ENCODE measurements around the gene KNDC1.

KNDC1 gene

DNA sequence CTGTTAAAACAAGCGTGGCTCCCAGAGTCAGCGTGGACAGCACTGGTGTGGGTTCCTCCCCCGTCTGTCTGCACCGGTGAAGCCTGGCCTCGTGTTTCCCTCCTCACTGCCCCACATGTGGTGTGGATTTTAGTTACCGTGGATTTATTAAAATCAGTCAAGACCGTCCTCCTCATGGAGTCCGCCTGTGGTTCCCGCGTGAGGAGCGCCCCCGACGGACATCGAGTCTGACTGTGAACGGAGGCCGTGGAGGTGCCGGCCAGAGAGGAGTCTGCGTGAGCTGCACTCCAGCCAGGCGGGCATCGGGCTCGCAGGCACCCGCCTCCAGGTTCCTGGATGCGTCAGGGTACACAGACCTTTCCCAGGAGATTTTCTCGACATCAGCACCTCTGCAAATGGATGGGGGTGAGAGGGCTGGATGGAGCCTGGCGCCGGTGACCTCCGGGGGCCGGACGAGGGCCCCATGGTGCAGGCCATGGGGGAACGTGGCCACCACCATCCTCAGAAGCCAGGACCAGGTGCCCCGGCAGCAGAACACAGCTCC, 43.7 kb downstream of the KNDC1 start:
- no peaks in the 10 kb centered on the region for H3K36me3 ChIP-seq (ENCODE audit: insufficient read depth, low read length)
- H2AFZ ChIP-seq (ENCODE audit: low read length) = no peak overlapping the region
- H3K9ac ChIP-seq (ENCODE audit: low read length) = no peak overlapping the region
- H3K4me1 ChIP-seq (ENCODE audit: insufficient read depth, low read length, severe bottlenecking) = no peaks in the 10 kb centered on the region
- no peaks in the 10 kb centered on the region for H4K20me1 ChIP-seq (ENCODE audit: insufficient read depth, low read length)
- no peak overlapping the region for H3K4me3 ChIP-seq (ENCODE audit: low read depth, low read length, poor library complexity, severe bottlenecking)
- TF ChIP-seq, protein P1, sequence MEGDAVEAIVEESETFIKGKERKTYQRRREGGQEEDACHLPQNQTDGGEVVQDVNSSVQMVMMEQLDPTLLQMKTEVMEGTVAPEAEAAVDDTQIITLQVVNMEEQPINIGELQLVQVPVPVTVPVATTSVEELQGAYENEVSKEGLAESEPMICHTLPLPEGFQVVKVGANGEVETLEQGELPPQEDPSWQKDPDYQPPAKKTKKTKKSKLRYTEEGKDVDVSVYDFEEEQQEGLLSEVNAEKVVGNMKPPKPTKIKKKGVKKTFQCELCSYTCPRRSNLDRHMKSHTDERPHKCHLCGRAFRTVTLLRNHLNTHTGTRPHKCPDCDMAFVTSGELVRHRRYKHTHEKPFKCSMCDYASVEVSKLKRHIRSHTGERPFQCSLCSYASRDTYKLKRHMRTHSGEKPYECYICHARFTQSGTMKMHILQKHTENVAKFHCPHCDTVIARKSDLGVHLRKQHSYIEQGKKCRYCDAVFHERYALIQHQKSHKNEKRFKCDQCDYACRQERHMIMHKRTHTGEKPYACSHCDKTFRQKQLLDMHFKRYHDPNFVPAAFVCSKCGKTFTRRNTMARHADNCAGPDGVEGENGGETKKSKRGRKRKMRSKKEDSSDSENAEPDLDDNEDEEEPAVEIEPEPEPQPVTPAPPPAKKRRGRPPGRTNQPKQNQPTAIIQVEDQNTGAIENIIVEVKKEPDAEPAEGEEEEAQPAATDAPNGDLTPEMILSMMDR (IDR thresholded peaks at IDR 0.05; ENCODE audit: low read length) = no peak
- no peak for TF ChIP-seq EZH2 (IDR thresholded peaks at IDR 0.05; ENCODE audit: borderline replicate concordance, low read length)
- H3K79me2 ChIP-seq (ENCODE audit: insufficient read depth, low read length) = no peaks in the 10 kb centered on the region
- H3K9me3 ChIP-seq (ENCODE audit: low read length) = no peaks in the 10 kb centered on the region
- H3K27me3 ChIP-seq (ENCODE audit: insufficient read depth, low read length) = no peaks in the 10 kb centered on the region
- no peaks in the 10 kb centered on the region for H3F3A ChIP-seq (ENCODE audit: insufficient read depth, low read length)
- no peaks in the 10 kb centered on the region for H3K9me2 ChIP-seq (ENCODE audit: low read depth, low read length)
- H3K27ac ChIP-seq (ENCODE audit: low read depth, low read length, poor library complexity, severe bottlenecking) = no peak overlapping the region
- H3K4me2 ChIP-seq (ENCODE audit: low read length) = no peak overlapping the region

DNA sequence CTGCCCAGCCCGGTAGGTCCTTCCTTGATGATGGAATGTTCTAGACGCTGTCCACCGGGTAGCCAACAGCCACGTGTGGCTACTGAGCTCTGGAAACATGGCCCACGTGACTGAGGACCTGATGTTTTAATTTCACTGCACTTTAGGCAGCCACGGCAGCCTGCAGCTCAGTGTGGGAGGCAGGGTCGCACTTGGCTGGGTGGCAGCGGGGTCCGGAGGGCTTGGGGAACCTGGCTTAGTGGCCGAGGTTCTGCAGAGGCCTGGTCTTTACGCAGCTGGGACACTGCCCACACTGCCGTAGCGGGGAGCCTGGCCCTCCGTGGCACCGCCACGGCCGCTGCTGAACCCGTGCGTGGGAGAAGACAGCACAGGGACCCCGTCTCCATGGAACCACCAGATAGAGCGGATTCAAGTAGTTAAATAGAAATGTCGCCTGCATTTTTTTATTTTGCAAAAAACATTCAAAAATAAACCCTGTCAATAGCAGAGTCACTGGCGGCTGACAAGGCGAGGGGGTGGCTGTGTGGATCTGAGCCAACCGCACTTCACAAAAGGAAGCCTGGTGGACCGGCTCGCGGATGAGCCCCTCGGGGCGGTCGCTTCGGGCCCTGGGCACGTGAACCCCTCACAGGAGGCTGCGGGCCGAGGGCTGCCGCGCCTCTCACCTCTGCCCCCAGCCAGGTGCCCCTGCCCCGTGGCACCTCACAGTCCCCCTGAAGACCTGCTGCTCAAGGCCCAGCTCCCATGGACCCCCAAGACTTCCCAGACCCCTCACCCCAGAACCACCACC, 44.4 kb downstream of the KNDC1 start:
- no peak overlapping the region for H3K9ac ChIP-seq (ENCODE audit: low read length)
- no peak overlapping the region for H3K4me2 ChIP-seq (ENCODE audit: low read length)
- H3K4me3 ChIP-seq (ENCODE audit: low read depth, low read length, poor library complexity, severe bottlenecking) = no peak overlapping the region
- H3K4me1 ChIP-seq (ENCODE audit: insufficient read depth, low read length, severe bottlenecking) = no peaks in the 10 kb centered on the region
- H3K36me3 ChIP-seq (ENCODE audit: insufficient read depth, low read length) = no peaks in the 10 kb centered on the region
- no peaks in the 10 kb centered on the region for H3K9me2 ChIP-seq (ENCODE audit: low read depth, low read length)
- TF ChIP-seq, protein P1 (IDR thresholded peaks at IDR 0.05; ENCODE audit: low read length) = no peak
- no peak for TF ChIP-seq EZH2 (IDR thresholded peaks at IDR 0.05; ENCODE audit: borderline replicate concordance, low read length)
- H3K27me3 ChIP-seq (ENCODE audit: insufficient read depth, low read length) = no peaks in the 10 kb centered on the region
- no peaks in the 10 kb centered on the region for H3F3A ChIP-seq (ENCODE audit: insufficient read depth, low read length)
- no peak overlapping the region for H2AFZ ChIP-seq (ENCODE audit: low read length)
- no peaks in the 10 kb centered on the region for H3K9me3 ChIP-seq (ENCODE audit: low read length)
- H3K79me2 ChIP-seq (ENCODE audit: insufficient read depth, low read length) = no peaks in the 10 kb centered on the region
- H3K27ac ChIP-seq (ENCODE audit: low read depth, low read length, poor library complexity, severe bottlenecking) = no peak overlapping the region
- H4K20me1 ChIP-seq (ENCODE audit: insufficient read depth, low read length) = no peaks in the 10 kb centered on the region

DNA sequence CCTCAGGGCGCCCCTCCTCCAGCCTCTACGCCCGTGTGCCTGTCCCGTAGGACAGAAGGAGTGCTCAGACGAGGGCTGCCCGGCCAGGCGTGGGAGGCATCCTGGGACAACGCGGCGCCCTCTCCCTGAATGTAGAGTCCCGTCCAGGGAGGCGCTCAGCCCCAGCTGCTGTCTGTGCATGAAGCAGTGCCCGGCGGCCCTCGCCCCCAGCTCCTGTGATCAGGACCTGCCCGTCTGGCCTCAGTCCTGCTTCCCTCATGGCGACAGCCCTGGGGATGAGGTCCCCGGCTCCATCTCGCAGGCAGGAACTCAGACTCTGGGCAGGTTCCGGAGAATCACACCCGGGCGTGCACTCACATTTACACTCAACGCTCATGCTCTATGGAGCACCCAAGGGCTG, 45.1 kb downstream of the KNDC1 start:
- H3K9me2 ChIP-seq (ENCODE audit: low read depth, low read length) = no peaks in the 10 kb centered on the region
- no peaks in the 10 kb centered on the region for H3F3A ChIP-seq (ENCODE audit: insufficient read depth, low read length)
- no peak overlapping the region for H3K9ac ChIP-seq (ENCODE audit: low read length)
- H3K27ac ChIP-seq (ENCODE audit: low read depth, low read length, poor library complexity, severe bottlenecking) = no peak overlapping the region
- no peaks in the 10 kb centered on the region for H3K4me1 ChIP-seq (ENCODE audit: insufficient read depth, low read length, severe bottlenecking)
- no peak overlapping the region for H3K4me3 ChIP-seq (ENCODE audit: low read depth, low read length, poor library complexity, severe bottlenecking)
- TF ChIP-seq, protein P1 (IDR thresholded peaks at IDR 0.05; ENCODE audit: low read length) = no peak
- TF ChIP-seq EZH2 (IDR thresholded peaks at IDR 0.05; ENCODE audit: borderline replicate concordance, low read length) = no peak
- no peak overlapping the region for H3K4me2 ChIP-seq (ENCODE audit: low read length)
- H2AFZ ChIP-seq (ENCODE audit: low read length) = no peak overlapping the region
- no peaks in the 10 kb centered on the region for H3K9me3 ChIP-seq (ENCODE audit: low read length)
- H3K79me2 ChIP-seq (ENCODE audit: insufficient read depth, low read length) = no peaks in the 10 kb centered on the region
- no peaks in the 10 kb centered on the region for H3K27me3 ChIP-seq (ENCODE audit: insufficient read depth, low read length)
- no peaks in the 10 kb centered on the region for H4K20me1 ChIP-seq (ENCODE audit: insufficient read depth, low read length)
- no peaks in the 10 kb centered on the region for H3K36me3 ChIP-seq (ENCODE audit: insufficient read depth, low read length)
